NCI-H524 (cell line): ENCODE results near the gene NCKAP5L.
"Not testable (repeated sequence)": the region's sequence is repeated elsewhere in the genome, so short reads cannot be mapped to it uniquely, and the experiment has no call there.

Experiments
- DNase-seq, 2 experiments: peaks; one replicate each; lab custom pipeline; 2025; lab: John Stamatoyannopoulos, UW

The NCKAP5L gene

GRCh38 chr12:49800421-49801140 is 27.6 kb downstream of the NCKAP5L start:
- no peak for DNase-seq

GRCh38 chr12:49798934-49799333 is 29.3 kb downstream of the NCKAP5L start:
- DNase-seq: no peak

- no peak for DNase-seq
Observed at GRCh38 chr12:49798248-49798647, 30.0 kb downstream of the NCKAP5L start.

GRCh38 chr12:49797449-49797776 is 30.8 kb downstream of the NCKAP5L start:
- no peak for DNase-seq

- no peak for DNase-seq
Observed at GRCh38 chr12:49796606-49797448, 31.4 kb downstream of the NCKAP5L start.

- DNase-seq: no peak
Observed at GRCh38 chr12:49796155-49796554, 32.1 kb downstream of the NCKAP5L start.

GRCh38 chr12:49795654-49796105 is 32.5 kb downstream of the NCKAP5L start:
- DNase-seq: no peak

- DNase-seq: no peak
Observed at GRCh38 chr12:49794811-49795653, 33.2 kb downstream of the NCKAP5L start.

- DNase-seq: no peak
Observed at GRCh38 chr12:49794021-49794420, 34.2 kb downstream of the NCKAP5L start.

GRCh38 chr12:49793620-49794019 is 34.6 kb downstream of the NCKAP5L start:
- DNase-seq: no peak

GRCh38 chr12:49792976-49793580 is 35.1 kb downstream of the NCKAP5L start:
- no peak for DNase-seq

- DNase-seq: no peak
Observed at GRCh38 chr12:49792181-49792970, 35.8 kb downstream of the NCKAP5L start.

GRCh38 chr12:49791700-49792099 is 36.5 kb downstream of the NCKAP5L start:
- DNase-seq: no peak

GRCh38 chr12:49790741-49791555 is 37.3 kb downstream of the NCKAP5L start:
- no peak for DNase-seq

GRCh38 chr12:49789992-49790391 is 38.2 kb downstream of the NCKAP5L start:
- no peak for DNase-seq

GRCh38 chr12:49787672-49788071 is 40.5 kb downstream of the NCKAP5L start:
- no peak for DNase-seq

- DNase-seq: no peak
Observed at GRCh38 chr12:49784756-49785409, 43.3 kb downstream of the NCKAP5L start.

GRCh38 chr12:49783917-49784676 is 44.1 kb downstream of the NCKAP5L start:
- DNase-seq: no peak

- DNase-seq: not testable (repeated sequence)
Observed at GRCh38 chr12:49780914-49781313, 47.3 kb downstream of the NCKAP5L start.
